Heart left ventricle (tissue), 16 donors: ENCODE data around the gene KMT2B. TPM values are rescaled to one million over a fixed set of nuclear protein-coding genes. Genes with fewer than 3 reads are reported as not detected.

Experiments
- ATAC-seq, 4 donors: fragments of 200-7000 bp; cut with Tn5 transposase; one replicate each; pipeline ENCODE4 v1.9.1; 2020 to 2022; ENCODE audit warnings: moderate library complexity in 4 of 4, mild to moderate bottlenecking in 3 of 4, moderate number of reproducible peaks in 1 of 4
- DNase-seq, 5 donors: peaks; one replicate each; pipeline ENCODE4 v3.0.0-alpha.2; 2020
- H3K27ac ChIP-seq, 12 donors: fragments of 200-600 bp; sonication (generic) in 4 of 12; one replicate each; pipeline versions ENCODE4 v1.5.0 to v1.8.0; 2016 to 2022; ENCODE audit warnings: mild to moderate bottlenecking in 2 of 12
- H3K27me3 ChIP-seq, 9 donors: fragments of 200-600 bp; sonication (generic) in 2 of 9; one replicate each; pipeline versions ENCODE4 v1.5.1 to v1.8.0; 2016 to 2022; ENCODE audit warnings: mild to moderate bottlenecking in 3 of 9
- H3K36me3 ChIP-seq, 9 donors: fragments of 200-600 bp; sonication (generic) in 2 of 9; one replicate each; pipeline versions ENCODE4 v1.5.0 to v1.8.0; 2018 to 2022; ENCODE audit warnings: mild to moderate bottlenecking in 2 of 9
- H3K4me1 ChIP-seq, 12 donors: fragments of 200-600 bp; sonication (generic) in 4 of 12; one replicate each; pipeline versions ENCODE4 v1.5.0 to v1.8.0; 2016 to 2022; ENCODE audit warnings: mild to moderate bottlenecking in 3 of 12
- H3K4me3 ChIP-seq, 12 donors: fragments of 200-600 bp; sonication (generic) in 4 of 12; one replicate each; pipeline versions ENCODE4 v1.5.0 to v1.8.0; 2017 to 2022; ENCODE audit warnings: mild to moderate bottlenecking in 9 of 12, moderate library complexity in 4 of 12
- H3K9me3 ChIP-seq, 12 donors: fragments of 200-600 bp; sonication (generic) in 4 of 12; one replicate each; pipeline versions ENCODE4 v1.5.0 to v1.8.0; 2016 to 2022; ENCODE audit warnings: mild to moderate bottlenecking in 1 of 12
- POLR2A ChIP-seq, 2 donors: fragments of 450-650 bp; IDR thresholded peaks; one replicate each; pipeline ENCODE4 v1.6.1; 2017; ENCODE audit warnings: antibody characterized with exemption in 2 of 2, mild to moderate bottlenecking in 2 of 2, moderate library complexity in 2 of 2
- WGBS, 4 donors: extraction: QIAGEN DNeasy Blood & Tissue Kit in 2 of 4; methylation state at CpG; one replicate each; pipeline versions ENCODE4 v1.1.5 to v1.1.7; 2013 to 2018; 5-methylcytosine and 5-hydroxymethylcytosine counted together
- intact Hi-C, 10 donors: fragments of 100-400 bp; cut with DNase I; formaldehyde crosslinking; loops; one replicate each; pipeline versions ENCODE4 v1.11.1 to v1.14.2; 2022
- polyA plus RNA-seq, 2 donors: library from polyadenylated mRNA; stranded (reverse); fragments of 200-250 nt; gene quantifications; one replicate each; pipeline ENCODE4 v1.2.3, GENCODE V29; 2013
- total RNA-seq, 9 donors: library from RNA; depleted of rRNA in 2 of 9; stranded (reverse); fragments of >200 nt in 2 of 9; fragmentation: NEBNext Ultra II Directional in 3 of 9; extraction: Animal tissue kit (Norgen Biotek cat#: 25700) in 3 of 9; gene quantifications; one replicate each; pipeline versions ENCODE4 v1.1.0 to v1.2.4, GENCODE V29; 2016 to 2023
- TF ChIP-seq, protein P1 (sequence below), 12 donors: fragments of 200-600 bp; sonication (generic) in 4 of 12; IDR thresholded peaks; one replicate each; pipeline versions ENCODE4 v1.5.0 to v1.8.0; 2018 to 2022; ENCODE audit warnings: antibody characterized with exemption in 12 of 12, mild to moderate bottlenecking in 5 of 12
- donor health status: ischemic (EF 13 %, LVEDD 7.1; RV severe dilation, severe dysfunction).
- donor health status: healthy with polysubstance abuse.
- donor health status: DM: no; HTN: yes; CAD: no.
- donor health status: DM: no; HTN: no; CAD: no.
- donor health status: ischemic (EF 25% LVEDD 6.9; RV normal size, moderate dysfunction).
- donor health status: ischemic (EF 25% LVEDD 5.7; RV mildly dilated, moderate dysfunction).
- donor health status: healthy.
- donor health status: DM: yes; HTN: yes; CAD: no.
- donor health status: ischemic (EF 35%, LVEDD 5.7; RV mildly dilated, moderate dysfunction).
- donor health status: nonischemic (EF 11% LVEDD 7.7; RV severe dilation, severe dysfunction).
- donor health status: DM: yes; HTN: yes; CAD: no.
- donor health status: PGD.
- donor health status: ischemic (EF 29% LVEDD 5.4; RV normal size, mild dysfunction).
- donor health status: nonischemic (EF 23%, LVEDD 6.1; RV moderate dilation, normal function).

The KMT2B gene
- total and polyA plus RNA-seq, 11 donors: 11.3 to 24.5 (median 15.7) TPM

DNA sequence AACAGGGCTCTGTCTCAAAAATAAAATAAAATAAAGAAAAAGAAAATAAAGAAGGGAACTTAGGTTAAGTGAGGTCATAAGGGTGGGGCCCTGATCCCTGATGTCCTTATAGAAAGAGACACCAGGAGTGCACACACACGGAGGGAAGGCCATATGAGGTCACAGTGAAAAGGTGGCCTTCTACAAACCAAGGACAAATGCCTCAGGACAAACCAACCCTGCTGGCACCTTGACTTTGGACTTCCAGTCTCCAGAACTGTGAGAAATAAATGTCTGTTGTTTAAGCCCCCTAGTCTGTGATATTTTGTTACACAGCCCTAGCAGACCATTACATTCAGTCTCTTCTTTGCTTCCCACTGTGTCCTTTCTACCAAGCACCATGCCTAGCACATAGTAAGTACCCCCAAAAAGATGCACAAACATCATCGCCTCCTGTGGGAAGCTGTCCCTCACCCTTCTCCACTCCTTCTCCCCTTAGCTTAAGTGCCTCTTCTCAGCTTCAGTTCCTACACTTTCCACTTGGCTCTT lies 21.8 kb upstream of the KMT2B start:
- H3K4me1 ChIP-seq: peaks cover 0 to 4% (median 0%) of the 10 kb centered on the region in 12 donors
- 75 to 85% (median 81%) methylated on average over 2 of the region's 2 CpGs for WGBS, 4 donors
- TF ChIP-seq, protein P1, sequence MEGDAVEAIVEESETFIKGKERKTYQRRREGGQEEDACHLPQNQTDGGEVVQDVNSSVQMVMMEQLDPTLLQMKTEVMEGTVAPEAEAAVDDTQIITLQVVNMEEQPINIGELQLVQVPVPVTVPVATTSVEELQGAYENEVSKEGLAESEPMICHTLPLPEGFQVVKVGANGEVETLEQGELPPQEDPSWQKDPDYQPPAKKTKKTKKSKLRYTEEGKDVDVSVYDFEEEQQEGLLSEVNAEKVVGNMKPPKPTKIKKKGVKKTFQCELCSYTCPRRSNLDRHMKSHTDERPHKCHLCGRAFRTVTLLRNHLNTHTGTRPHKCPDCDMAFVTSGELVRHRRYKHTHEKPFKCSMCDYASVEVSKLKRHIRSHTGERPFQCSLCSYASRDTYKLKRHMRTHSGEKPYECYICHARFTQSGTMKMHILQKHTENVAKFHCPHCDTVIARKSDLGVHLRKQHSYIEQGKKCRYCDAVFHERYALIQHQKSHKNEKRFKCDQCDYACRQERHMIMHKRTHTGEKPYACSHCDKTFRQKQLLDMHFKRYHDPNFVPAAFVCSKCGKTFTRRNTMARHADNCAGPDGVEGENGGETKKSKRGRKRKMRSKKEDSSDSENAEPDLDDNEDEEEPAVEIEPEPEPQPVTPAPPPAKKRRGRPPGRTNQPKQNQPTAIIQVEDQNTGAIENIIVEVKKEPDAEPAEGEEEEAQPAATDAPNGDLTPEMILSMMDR (IDR thresholded peaks at IDR 0.05): no peak
- no peak for TF ChIP-seq POLR2A (IDR thresholded peaks at IDR 0.05)
- intact Hi-C loops: loop anchor here in 2 of 10 donors (2.0 to 10.0 kb wide), 3 partner anchors 21 to 239 kb away; partner anchors contain the start of gene LRFN3 (in 1 of the 2)
- no peak overlapping the region for H3K4me3 ChIP-seq
- no peaks in the 10 kb centered on the region for H3K9me3 ChIP-seq
- DNase-seq (no peak), ATAC-seq (no peak)
- no peak overlapping the region for H3K27ac ChIP-seq
- H3K36me3 ChIP-seq: no peaks in the 10 kb centered on the region
- no peaks in the 10 kb centered on the region for H3K27me3 ChIP-seq

DNA sequence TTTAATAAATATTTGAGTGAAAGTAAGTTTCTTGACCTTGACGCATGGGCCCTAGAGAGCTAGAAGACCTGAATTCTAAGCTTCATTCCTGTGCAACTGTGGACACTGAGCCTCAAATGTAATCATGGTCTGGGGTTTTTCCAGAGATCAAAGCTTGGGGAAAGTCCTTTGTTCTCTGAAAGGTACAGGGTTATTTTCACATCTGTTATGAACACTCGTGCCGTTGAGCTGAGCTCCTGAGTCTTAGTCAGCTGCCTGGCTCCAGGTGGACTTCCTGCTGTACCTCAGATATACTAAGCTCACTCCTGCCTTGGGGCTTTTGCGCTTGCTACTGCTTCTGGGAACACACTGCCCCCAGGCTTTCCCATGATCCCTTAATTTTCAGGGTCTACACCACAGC lies 21.0 kb upstream of the KMT2B start:
- Histone ChIP-seq H3K4me3 (no peak overlapping the region), H3K27me3 (no peaks in the 10 kb centered on the region), H3K9me3 (no peaks in the 10 kb centered on the region), H3K4me1 (peaks cover 0 to 5% (median 0%) of the 10 kb centered on the region in 12 donors), H3K27ac (no peak overlapping the region), H3K36me3 (no peaks in the 10 kb centered on the region)
- WGBS, 4 donors: 73 to 87% (median 79%) methylated on average over 4 of the region's 4 CpGs
- no peak for ATAC-seq
- no peak for TF ChIP-seq POLR2A (IDR thresholded peaks at IDR 0.05)
- TF ChIP-seq, protein P1 (IDR thresholded peaks at IDR 0.05): no peak
- no peak for DNase-seq
- intact Hi-C loops: loop anchor here in 1 of 10 donors (10.0 kb wide), 2 partner anchors 128 to 238 kb away; partner anchors contain the start of gene LRFN3

DNA sequence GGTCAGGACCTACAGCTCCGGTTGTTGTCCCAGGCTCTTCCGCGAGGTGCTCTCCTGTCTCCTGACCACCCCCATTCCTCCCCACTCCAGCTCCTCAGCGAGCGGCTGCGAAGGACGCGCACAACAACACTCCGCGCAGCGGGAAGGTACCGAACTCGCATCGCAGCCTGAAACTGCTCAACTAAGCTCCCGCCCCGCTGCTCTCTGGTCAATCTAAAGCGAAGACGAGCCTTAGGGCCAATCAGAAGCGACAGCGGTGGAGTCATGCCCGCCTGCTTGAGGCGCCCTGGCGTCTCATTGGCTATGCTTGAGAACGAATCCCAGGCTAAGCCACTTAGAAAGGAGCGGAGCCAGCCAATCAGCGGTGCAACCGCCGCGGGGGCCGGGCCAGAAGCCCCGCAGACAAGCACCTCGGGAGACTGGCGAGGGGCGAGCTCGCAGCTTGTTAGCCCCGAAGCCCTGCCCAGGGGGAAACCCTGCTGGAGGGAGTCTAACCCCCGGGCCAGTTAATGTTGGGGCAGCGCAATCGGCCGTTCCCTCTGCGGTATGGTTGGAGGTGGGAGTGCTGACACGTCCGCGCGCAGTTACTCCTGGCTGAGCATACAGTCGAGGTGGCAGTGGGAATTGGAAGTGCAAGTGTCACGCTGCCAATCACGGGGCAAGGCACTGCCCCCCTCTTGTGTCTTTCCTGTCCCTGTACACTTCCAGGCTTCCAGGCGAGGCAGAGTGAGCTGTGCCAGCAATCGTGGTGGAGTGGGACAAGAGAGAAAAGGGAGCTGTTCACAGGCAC lies 15.4 kb upstream of the KMT2B start:
- H3K27ac ChIP-seq: peak overlapping the region in 7 of 12 donors; percentile 31 to 79 (median 46)
- intact Hi-C loops: loop anchor here in 4 of 10 donors (1.0 to 2.0 kb wide), 3 partner anchors 14 to 15 kb away; no protein-coding TSS in a partner anchor
- 0 to 1% (median 0%) methylated on average over 29 to 50 of the region's 50 CpGs for WGBS, 4 donors

More for the DNA sequence above, 15.4 kb upstream of the KMT2B start:
- TF ChIP-seq, protein P1 (IDR thresholded peaks at IDR 0.05): no peak
- TF ChIP-seq POLR2A (IDR thresholded peaks at IDR 0.05): peak in 1 of 2 donors; percentile 64
- H3K27me3 ChIP-seq: peaks cover 0 to 16% (median 0%) of the 10 kb centered on the region in 9 donors
- H3K4me3 ChIP-seq: peak overlapping the region; percentile 10 to 80 (median 64)
- DNase-seq (peak; percentile 95 to 98 (median 96)), ATAC-seq (peak; percentile 100)
- no peaks in the 10 kb centered on the region for H3K36me3 ChIP-seq
- H3K4me1 ChIP-seq: peaks cover 0 to 13% (median 4%) of the 10 kb centered on the region in 12 donors
- no peaks in the 10 kb centered on the region for H3K9me3 ChIP-seq
